ENCODE measurements around the gene LSM3.

Gene LSM3

GRCh38 chr3:14248477-14248848, 69.8 kb downstream of the LSM3 start:
- no peak for DNase-seq
- in situ Hi-C loops (cut with MboI; ENCODE audit: low pct_unique_long_range_greater_than_20kb, low sequenced_read_pairs): no loop called here

GRCh38 chr3:14248849-14249523, 70.4 kb downstream of the LSM3 start:
- DNase-seq: no peak
- in situ Hi-C loops (cut with MboI; ENCODE audit: low pct_unique_long_range_greater_than_20kb, low sequenced_read_pairs): no loop called here
